HFF-Myc (cell line): ENCODE data around the gene APC2.

Experiments used
- DNase-seq: peaks from one replicate; pipeline ENCODE4 v3.0.0-alpha.2; 2011; ENCODE audit warnings: low read depth; ENCODE audit errors: extremely low read depth
- H3K4me3 ChIP-seq: replicated peaks from 2 replicates; pipeline ENCODE4 v1.5.1; 2011; ENCODE audit warnings: low read depth, mild to moderate bottlenecking, control low read depth, low read length
- CTCF ChIP-seq: IDR thresholded peaks from 2 replicates; pipeline ENCODE4 v1.5.1; 2012; ENCODE audit warnings: mild to moderate bottlenecking, low read depth, low read length, control low read depth; ENCODE audit errors: missing control alignments

The APC2 gene

GRCh38 chr19:1478934-1479707 lies 29.2 kb downstream of the APC2 start, which contains the start of gene C19orf25:
Gene C19orf25, minus strand, starts transcription at chr19:1479215. Its CDS starts 312 bp downstream, at chr19:1478903.
- peak; percentile 68 for DNase-seq
- TF ChIP-seq CTCF, result no peak
- peak within 1 kb of the TSS; percentile 84 for H3K4me3 ChIP-seq

GRCh38 chr19:1481224-1481892 lies 31.4 kb downstream of the APC2 start:
- DNase-seq, result no peak
- H3K4me3 ChIP-seq, result no peak overlapping the region
- TF ChIP-seq CTCF, result no peak

GRCh38 chr19:1481893-1482360 lies 32.0 kb downstream of the APC2 start:
- no peak for TF ChIP-seq CTCF
- no peak overlapping the region for H3K4me3 ChIP-seq
- no peak for DNase-seq

- DNase-seq, result no peak
- no peak overlapping the region for H3K4me3 ChIP-seq
- no peak for TF ChIP-seq CTCF
Observed at GRCh38 chr19:1482361-1483130, 32.6 kb downstream of the APC2 start.

GRCh38 chr19:1483131-1483978 lies 33.4 kb downstream of the APC2 start:
- H3K4me3 ChIP-seq, result no peak overlapping the region
- TF ChIP-seq CTCF, result no peak
- no peak for DNase-seq

- TF ChIP-seq CTCF, result no peak
- no peak for DNase-seq
- no peak overlapping the region for H3K4me3 ChIP-seq
Observed at GRCh38 chr19:1483979-1484428, 34.1 kb downstream of the APC2 start.
